Activated CD4-positive, alpha-beta T cell treated with anti-CD3 and anti-CD28 coated beads, Interleukin-2, amount 10 ng/mL, durations not matched to agents 24 days and 14 days (primary cell): ENCODE results near the gene AGL. TPM values are rescaled to one million over a fixed set of nuclear protein-coding genes. Genes with fewer than 3 reads are reported as not detected.
"Not testable (repeated sequence)": the region's sequence is repeated elsewhere in the genome, so short reads cannot be mapped to it uniquely, and the experiment has no call there.

ENCODE experiments used
- DNase-seq: peaks from one replicate; pipeline ENCODE4 v3.0.0; 2022
- H3K27ac Mint-ChIP-seq: one replicate; pipeline ENCODE4 v1.8.0; 2022; ENCODE audit warnings: mild to moderate bottlenecking, mixed read lengths
- H3K27me3 Mint-ChIP-seq: one replicate; pipeline ENCODE4 v1.8.0; 2022; ENCODE audit warnings: mixed read lengths
- H3K36me3 Mint-ChIP-seq: one replicate; pipeline ENCODE4 v1.8.0; 2022; ENCODE audit warnings: low read depth, mild to moderate bottlenecking, mixed read lengths
- H3K4me1 Mint-ChIP-seq: one replicate; pipeline ENCODE4 v1.8.0; 2021; ENCODE audit warnings: mixed read lengths
- H3K4me3 Mint-ChIP-seq: one replicate; pipeline ENCODE4 v1.8.0; 2022; ENCODE audit warnings: mild to moderate bottlenecking, moderate library complexity, mixed read lengths
- H3K9me3 Mint-ChIP-seq: one replicate; pipeline ENCODE4 v1.8.0; 2021; ENCODE audit warnings: mixed read lengths
- intact Hi-C: fragments of 100-400 bp; cut with micrococcal nuclease; formaldehyde crosslinking; loops from one replicate; pipeline ENCODE4 v1.15.1; 2023
- total RNA-seq: library from RNA; stranded (reverse); gene quantifications from 2 replicates; pipeline ENCODE4 v1.2.3, GENCODE V29; 2022

The AGL gene
- total RNA-seq, 1 donor from 2014 or later, result 13.7 TPM

GRCh38 chr1:99833911-99834310 lies 16.2 kb upstream of the AGL start:
- H3K4me3 Mint-ChIP-seq, result not testable (repeated sequence)

GRCh38 chr1:99836171-99837103 lies 13.7 kb upstream of the AGL start:
- H3K27ac Mint-ChIP-seq, intact Hi-C loops, H3K36me3 Mint-ChIP-seq, DNase-seq, H3K27me3 Mint-ChIP-seq, H3K4me3 Mint-ChIP-seq, H3K9me3 Mint-ChIP-seq, H3K4me1 Mint-ChIP-seq: not testable (repeated sequence)

More at GRCh38 chr1:99833911-99834310, 16.2 kb upstream of the AGL start:
- H3K36me3 Mint-ChIP-seq, H3K9me3 Mint-ChIP-seq, H3K27me3 Mint-ChIP-seq, DNase-seq, intact Hi-C loops, H3K4me1 Mint-ChIP-seq, H3K27ac Mint-ChIP-seq: not testable (repeated sequence)

- H3K9me3 Mint-ChIP-seq, DNase-seq, H3K27me3 Mint-ChIP-seq, intact Hi-C loops, H3K4me1 Mint-ChIP-seq, H3K4me3 Mint-ChIP-seq, H3K36me3 Mint-ChIP-seq, H3K27ac Mint-ChIP-seq: not testable (repeated sequence)
Measured at GRCh38 chr1:99840353-99840752, 9.8 kb upstream of the AGL start.

- no peaks in the 10 kb centered on the region for H3K9me3 Mint-ChIP-seq
- peaks cover 7% of the 10 kb centered on the region for H3K27me3 Mint-ChIP-seq
- no peak overlapping the region for H3K4me3 Mint-ChIP-seq
- DNase-seq, result no peak
- intact Hi-C loops, result no loop called here
- no peak overlapping the region for H3K27ac Mint-ChIP-seq
- no peaks in the 10 kb centered on the region for H3K36me3 Mint-ChIP-seq
- peaks cover 2% of the 10 kb centered on the region for H3K4me1 Mint-ChIP-seq
Measured at GRCh38 chr1:99843760-99844159, 6.4 kb upstream of the AGL start.

GRCh38 chr1:99845201-99845600 lies 5.0 kb upstream of the AGL start:
- H3K4me1 Mint-ChIP-seq, H3K36me3 Mint-ChIP-seq, H3K27ac Mint-ChIP-seq, H3K27me3 Mint-ChIP-seq, DNase-seq, intact Hi-C loops, H3K9me3 Mint-ChIP-seq, H3K4me3 Mint-ChIP-seq: not testable (repeated sequence)

GRCh38 chr1:99849413-99849743 lies 783 bp upstream of the AGL start:
- Mint-ChIP-seq H3K27ac (peak overlapping the region; percentile 89), H3K4me1 (peaks cover 15% of the 10 kb centered on the region), H3K27me3 (peaks cover 5% of the 10 kb centered on the region), H3K4me3 (peak overlapping the region; percentile 97), H3K9me3 (no peaks in the 10 kb centered on the region), H3K36me3 (peaks cover 8% of the 10 kb centered on the region)
- intact Hi-C loops, result no loop called here
- DNase-seq, result peak; percentile 66

- Mint-ChIP-seq H3K9me3 (no peaks in the 10 kb centered on the region), H3K36me3 (peaks cover 11% of the 10 kb centered on the region), H3K27me3 (peaks cover 5% of the 10 kb centered on the region), H3K4me3 (peak overlapping the region; percentile 97), H3K27ac (peak overlapping the region; percentile 90), H3K4me1 (peaks cover 15% of the 10 kb centered on the region)
- intact Hi-C loops, result loop anchor here (1.0 to 2.0 kb wide), 5 partner anchors 42 to 1046 kb away; partner anchors contain the start of genes SASS6, SLC30A7 and TRMT13
- DNase-seq, result no peak
Measured at GRCh38 chr1:99850459-99851291, 514 bp downstream of the AGL start.

GRCh38 chr1:99851850-99852454 lies 1.8 kb downstream of the AGL start:
- peaks cover 15% of the 10 kb centered on the region for H3K36me3 Mint-ChIP-seq
- H3K27ac Mint-ChIP-seq, result no peak overlapping the region
- no peak for DNase-seq
- no peaks in the 10 kb centered on the region for H3K27me3 Mint-ChIP-seq
- peaks cover 15% of the 10 kb centered on the region for H3K4me1 Mint-ChIP-seq
- intact Hi-C loops, result loop anchor here (2.0 kb wide), 3 partner anchors 43 to 281 kb away; partner anchors contain the start of genes SASS6 and TRMT13
- H3K9me3 Mint-ChIP-seq, result peaks cover 2% of the 10 kb centered on the region
- H3K4me3 Mint-ChIP-seq, result peak overlapping the region; percentile 20

- no peak for DNase-seq
- intact Hi-C loops, result no loop called here
- Mint-ChIP-seq H3K4me1 (peaks cover 15% of the 10 kb centered on the region), H3K9me3 (peaks cover 2% of the 10 kb centered on the region), H3K27ac (no peak overlapping the region), H3K4me3 (no peak overlapping the region), H3K36me3 (peaks cover 17% of the 10 kb centered on the region), H3K27me3 (no peaks in the 10 kb centered on the region)
Measured at GRCh38 chr1:99852648-99853047, 2.5 kb downstream of the AGL start.

- peaks cover 17% of the 10 kb centered on the region for H3K36me3 Mint-ChIP-seq
- DNase-seq, result no peak
- no peaks in the 10 kb centered on the region for H3K27me3 Mint-ChIP-seq
- peaks cover 3% of the 10 kb centered on the region for H3K4me1 Mint-ChIP-seq
- intact Hi-C loops, result no loop called here
- no peak overlapping the region for H3K4me3 Mint-ChIP-seq
- H3K27ac Mint-ChIP-seq, result no peak overlapping the region
- H3K9me3 Mint-ChIP-seq, result peaks cover 2% of the 10 kb centered on the region
Measured at GRCh38 chr1:99855914-99856450, 5.8 kb downstream of the AGL start.

- H3K9me3 Mint-ChIP-seq, H3K27ac Mint-ChIP-seq, H3K4me3 Mint-ChIP-seq, DNase-seq, H3K4me1 Mint-ChIP-seq, intact Hi-C loops, H3K27me3 Mint-ChIP-seq: not testable (repeated sequence)
- H3K36me3 Mint-ChIP-seq, result peaks cover 15% of the 10 kb centered on the region
Measured at GRCh38 chr1:99857041-99857440, 6.9 kb downstream of the AGL start.

GRCh38 chr1:99858286-99858685 lies 8.1 kb downstream of the AGL start:
- Mint-ChIP-seq H3K36me3 (peaks cover 19% of the 10 kb centered on the region), H3K4me3 (no peak overlapping the region), H3K4me1 (no peaks in the 10 kb centered on the region), H3K27me3 (no peaks in the 10 kb centered on the region), H3K9me3 (peaks cover 2% of the 10 kb centered on the region), H3K27ac (no peak overlapping the region)
- intact Hi-C loops, result no loop called here
- DNase-seq, result no peak

GRCh38 chr1:99858881-99859280 lies 8.7 kb downstream of the AGL start:
- no peak for DNase-seq
- no peak overlapping the region for H3K4me3 Mint-ChIP-seq

More at GRCh38 chr1:99858881-99859280, 8.7 kb downstream of the AGL start:
- intact Hi-C loops, result no loop called here
- no peaks in the 10 kb centered on the region for H3K4me1 Mint-ChIP-seq
- H3K27me3 Mint-ChIP-seq, result no peaks in the 10 kb centered on the region
- H3K9me3 Mint-ChIP-seq, result peaks cover 2% of the 10 kb centered on the region
- H3K36me3 Mint-ChIP-seq, result peaks cover 19% of the 10 kb centered on the region
- H3K27ac Mint-ChIP-seq, result no peak overlapping the region
